Gastrocnemius medialis (tissue), 4 donors: ENCODE results near the gene NELFB.

Experiments used
- POLR2A ChIP-seq, 2 donors: fragments of 450-650 bp; IDR thresholded peaks; one replicate each; pipeline ENCODE4 v1.6.1; 2017; ENCODE audit warnings: antibody characterized with exemption in 2 of 2, mild to moderate bottlenecking in 2 of 2, moderate library complexity in 2 of 2
- TF ChIP-seq, protein P1 (sequence below), 5 experiments: fragments of 450-650 bp in 3 of 5; fragments of 200-600 bp in 2 of 5; sonication (generic) in 2 of 5; IDR thresholded peaks in 4 of 5; conservative IDR thresholded peaks in 1 of 5; 1 replicate in 4 of 5; 2 replicates in 1 of 5; pipeline ENCODE4 v1.5.1; 2016 to 2019; ENCODE audit warnings: antibody characterized with exemption in 5 of 5, mild to moderate bottlenecking in 3 of 5, moderate library complexity in 3 of 5

DNA sequence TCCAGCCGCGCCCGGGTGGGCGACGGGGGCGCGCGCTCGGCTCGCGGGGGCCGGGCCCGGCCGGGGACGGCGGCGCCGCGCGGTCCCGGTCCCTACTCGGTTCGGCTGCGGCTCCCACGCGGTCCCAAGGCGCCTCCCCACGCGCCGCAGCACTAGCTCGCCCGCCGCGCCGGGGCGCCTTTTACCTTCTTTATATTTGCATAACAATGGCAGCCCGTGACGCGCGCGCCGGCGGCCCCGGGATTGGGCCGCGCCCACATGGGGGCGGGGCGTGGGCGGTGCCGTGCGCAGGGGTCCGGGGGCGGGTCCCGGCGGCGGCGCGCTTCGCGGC, 47.0 kb downstream of the NELFB start, which contains the start of gene NRARP:
- TF ChIP-seq, protein P1, sequence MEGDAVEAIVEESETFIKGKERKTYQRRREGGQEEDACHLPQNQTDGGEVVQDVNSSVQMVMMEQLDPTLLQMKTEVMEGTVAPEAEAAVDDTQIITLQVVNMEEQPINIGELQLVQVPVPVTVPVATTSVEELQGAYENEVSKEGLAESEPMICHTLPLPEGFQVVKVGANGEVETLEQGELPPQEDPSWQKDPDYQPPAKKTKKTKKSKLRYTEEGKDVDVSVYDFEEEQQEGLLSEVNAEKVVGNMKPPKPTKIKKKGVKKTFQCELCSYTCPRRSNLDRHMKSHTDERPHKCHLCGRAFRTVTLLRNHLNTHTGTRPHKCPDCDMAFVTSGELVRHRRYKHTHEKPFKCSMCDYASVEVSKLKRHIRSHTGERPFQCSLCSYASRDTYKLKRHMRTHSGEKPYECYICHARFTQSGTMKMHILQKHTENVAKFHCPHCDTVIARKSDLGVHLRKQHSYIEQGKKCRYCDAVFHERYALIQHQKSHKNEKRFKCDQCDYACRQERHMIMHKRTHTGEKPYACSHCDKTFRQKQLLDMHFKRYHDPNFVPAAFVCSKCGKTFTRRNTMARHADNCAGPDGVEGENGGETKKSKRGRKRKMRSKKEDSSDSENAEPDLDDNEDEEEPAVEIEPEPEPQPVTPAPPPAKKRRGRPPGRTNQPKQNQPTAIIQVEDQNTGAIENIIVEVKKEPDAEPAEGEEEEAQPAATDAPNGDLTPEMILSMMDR (IDR thresholded peaks at IDR 0.05 in 4 of 5, conservative IDR thresholded peaks at IDR 0.05 in 1 of 5): no peak
- peak; percentile 64 to 82 for TF ChIP-seq POLR2A (IDR thresholded peaks at IDR 0.05)
